Activated naive CD4-positive, alpha-beta T cell treated with anti-CD3 and anti-CD28 coated beads, Interleukin-2, amount 50 U/mL, for 24 hours (primary cell): Measurements from ENCODE around the gene RNU6-1.

ENCODE experiments used
- H3K27ac Mint-ChIP-seq: one replicate; pipeline ENCODE4 v1.8.0; 2021; ENCODE audit warnings: mild to moderate bottlenecking, mixed read lengths
- H3K27me3 Mint-ChIP-seq: one replicate; pipeline ENCODE4 v1.8.0; 2021; ENCODE audit warnings: mixed read lengths
- H3K36me3 Mint-ChIP-seq: one replicate; pipeline ENCODE4 v1.8.0; 2021; ENCODE audit warnings: mixed read lengths
- H3K4me1 Mint-ChIP-seq: one replicate; pipeline ENCODE4 v1.8.0; 2021; ENCODE audit warnings: mixed read lengths
- H3K4me3 Mint-ChIP-seq: one replicate; pipeline ENCODE4 v1.8.0; 2021; ENCODE audit warnings: mild to moderate bottlenecking, mixed read lengths
- H3K9me3 Mint-ChIP-seq: one replicate; pipeline ENCODE4 v1.8.0; 2021; ENCODE audit warnings: mixed read lengths

Gene RNU6-1

GRCh38 chr15:67839929-67840748 lies at the start of gene RNU6-1:
Gene RNU6-1 (minus strand): TSS chr15:67840045.
- Mint-ChIP-seq H3K9me3 (no peaks in the 10 kb centered on the region), H3K27ac (peak within 1 kb of the TSS; percentile 98)

GRCh38 chr15:67887776-67888175 lies 47.9 kb upstream of the RNU6-1 start:
- H3K4me3 Mint-ChIP-seq = no peak overlapping the region
- no peak overlapping the region for H3K27ac Mint-ChIP-seq
- H3K27me3 Mint-ChIP-seq = peaks cover 10% of the 10 kb centered on the region
- peaks cover 18% of the 10 kb centered on the region for H3K4me1 Mint-ChIP-seq
- peaks cover 5% of the 10 kb centered on the region for H3K9me3 Mint-ChIP-seq
- peaks cover 1% of the 10 kb centered on the region for H3K36me3 Mint-ChIP-seq

More at GRCh38 chr15:67839929-67840748, at the start of gene RNU6-1:
- Mint-ChIP-seq H3K4me1 (peaks cover 34% of the 10 kb centered on the region), H3K27me3 (peaks cover 7% of the 10 kb centered on the region), H3K36me3 (no peaks in the 10 kb centered on the region), H3K4me3 (peak within 1 kb of the TSS; percentile 97)

- peaks cover 10% of the 10 kb centered on the region for H3K27me3 Mint-ChIP-seq
- peaks cover 1% of the 10 kb centered on the region for H3K36me3 Mint-ChIP-seq
- H3K27ac Mint-ChIP-seq = no peak overlapping the region
- H3K4me1 Mint-ChIP-seq = peaks cover 30% of the 10 kb centered on the region
- H3K9me3 Mint-ChIP-seq = peaks cover 5% of the 10 kb centered on the region
- peak overlapping the region; percentile 60 for H3K4me3 Mint-ChIP-seq
Observed at GRCh38 chr15:67885861-67886260, 46.0 kb upstream of the RNU6-1 start.

GRCh38 chr15:67885175-67885523 lies 45.3 kb upstream of the RNU6-1 start:
- H3K27me3 Mint-ChIP-seq = peaks cover 10% of the 10 kb centered on the region
- H3K9me3 Mint-ChIP-seq = peaks cover 5% of the 10 kb centered on the region
- no peak overlapping the region for H3K27ac Mint-ChIP-seq
- H3K4me1 Mint-ChIP-seq = peaks cover 30% of the 10 kb centered on the region
- peak overlapping the region; percentile 60 for H3K4me3 Mint-ChIP-seq
- peaks cover 1% of the 10 kb centered on the region for H3K36me3 Mint-ChIP-seq

GRCh38 chr15:67884514-67885174 lies 44.8 kb upstream of the RNU6-1 start:
- H3K27me3 Mint-ChIP-seq = peaks cover 9% of the 10 kb centered on the region
- peaks cover 2% of the 10 kb centered on the region for H3K9me3 Mint-ChIP-seq
- H3K27ac Mint-ChIP-seq = no peak overlapping the region
- H3K36me3 Mint-ChIP-seq = peaks cover under 1% of the 10 kb centered on the region
- H3K4me1 Mint-ChIP-seq = peaks cover 28% of the 10 kb centered on the region
- peak overlapping the region; percentile 60 for H3K4me3 Mint-ChIP-seq

GRCh38 chr15:67884009-67884408 lies 44.2 kb upstream of the RNU6-1 start:
- Mint-ChIP-seq H3K4me3 (peak overlapping the region; percentile 60), H3K27ac (no peak overlapping the region), H3K9me3 (no peaks in the 10 kb centered on the region), H3K36me3 (no peaks in the 10 kb centered on the region), H3K4me1 (peaks cover 23% of the 10 kb centered on the region), H3K27me3 (peaks cover 8% of the 10 kb centered on the region)

- Mint-ChIP-seq H3K9me3 (no peaks in the 10 kb centered on the region), H3K27me3 (peaks cover 11% of the 10 kb centered on the region), H3K4me3 (no peak overlapping the region), H3K27ac (no peak overlapping the region), H3K4me1 (peaks cover 23% of the 10 kb centered on the region), H3K36me3 (no peaks in the 10 kb centered on the region)
Observed at GRCh38 chr15:67883234-67883773, 43.5 kb upstream of the RNU6-1 start.

- peak overlapping the region; percentile 14 for H3K27ac Mint-ChIP-seq
Observed at GRCh38 chr15:67882487-67883233, 42.8 kb upstream of the RNU6-1 start.

GRCh38 chr15:67880651-67881182 lies 40.9 kb upstream of the RNU6-1 start:
- H3K9me3 Mint-ChIP-seq = no peaks in the 10 kb centered on the region
- no peaks in the 10 kb centered on the region for H3K36me3 Mint-ChIP-seq
- no peak overlapping the region for H3K4me3 Mint-ChIP-seq
- peaks cover 23% of the 10 kb centered on the region for H3K4me1 Mint-ChIP-seq
- H3K27me3 Mint-ChIP-seq = peaks cover 7% of the 10 kb centered on the region
- no peak overlapping the region for H3K27ac Mint-ChIP-seq

More at GRCh38 chr15:67882487-67883233, 42.8 kb upstream of the RNU6-1 start:
- Mint-ChIP-seq H3K27me3 (peaks cover 8% of the 10 kb centered on the region), H3K36me3 (no peaks in the 10 kb centered on the region), H3K9me3 (no peaks in the 10 kb centered on the region), H3K4me3 (no peak overlapping the region), H3K4me1 (peaks cover 23% of the 10 kb centered on the region)

GRCh38 chr15:67879440-67880129 lies 39.7 kb upstream of the RNU6-1 start:
- H3K27me3 Mint-ChIP-seq = peaks cover 2% of the 10 kb centered on the region

GRCh38 chr15:67878712-67879206 lies 38.9 kb upstream of the RNU6-1 start:
- Mint-ChIP-seq H3K27ac (no peak overlapping the region), H3K4me3 (no peak overlapping the region), H3K4me1 (peaks cover 14% of the 10 kb centered on the region), H3K27me3 (peaks cover 5% of the 10 kb centered on the region), H3K9me3 (peaks cover 7% of the 10 kb centered on the region), H3K36me3 (no peaks in the 10 kb centered on the region)

More at GRCh38 chr15:67879440-67880129, 39.7 kb upstream of the RNU6-1 start:
- no peaks in the 10 kb centered on the region for H3K9me3 Mint-ChIP-seq
- no peak overlapping the region for H3K4me3 Mint-ChIP-seq
- H3K36me3 Mint-ChIP-seq = no peaks in the 10 kb centered on the region
- H3K4me1 Mint-ChIP-seq = peaks cover 14% of the 10 kb centered on the region
- H3K27ac Mint-ChIP-seq = no peak overlapping the region

- Mint-ChIP-seq H3K27ac (no peak overlapping the region), H3K36me3 (no peaks in the 10 kb centered on the region), H3K4me3 (no peak overlapping the region), H3K9me3 (peaks cover 11% of the 10 kb centered on the region), H3K4me1 (no peaks in the 10 kb centered on the region), H3K27me3 (peaks cover 12% of the 10 kb centered on the region)
Observed at GRCh38 chr15:67873777-67874176, 33.9 kb upstream of the RNU6-1 start.

- H3K4me3 Mint-ChIP-seq = no peak overlapping the region
- H3K27ac Mint-ChIP-seq = no peak overlapping the region
- no peaks in the 10 kb centered on the region for H3K4me1 Mint-ChIP-seq
- H3K9me3 Mint-ChIP-seq = peaks cover 11% of the 10 kb centered on the region
- peaks cover 12% of the 10 kb centered on the region for H3K27me3 Mint-ChIP-seq
- no peaks in the 10 kb centered on the region for H3K36me3 Mint-ChIP-seq
Observed at GRCh38 chr15:67870868-67871408, 31.1 kb upstream of the RNU6-1 start.

GRCh38 chr15:67869701-67870100 lies 29.9 kb upstream of the RNU6-1 start:
- Mint-ChIP-seq H3K4me1 (no peaks in the 10 kb centered on the region), H3K36me3 (no peaks in the 10 kb centered on the region), H3K4me3 (no peak overlapping the region), H3K9me3 (peaks cover 11% of the 10 kb centered on the region), H3K27me3 (peaks cover 12% of the 10 kb centered on the region), H3K27ac (peak overlapping the region; percentile 59)
